Erythroblast (primary cell): ENCODE results near the gene IRAK4.

ENCODE experiments used
- DNase-seq, 2 experiments: peaks; one replicate each; lab custom pipeline; 2025; lab: John Stamatoyannopoulos, UW
- GATA1 ChIP-seq: IDR thresholded peaks from 2 replicates; pipeline ENCODE4 v1.6.1; 2011; ENCODE audit warnings: low read depth, mild to moderate bottlenecking, control low read depth, low read length, moderate library complexity
- POLR2A ChIP-seq: IDR thresholded peaks from 2 replicates; pipeline ENCODE4 v1.6.1; 2011; ENCODE audit warnings: mild to moderate bottlenecking, low read length

The IRAK4 gene

DNA sequence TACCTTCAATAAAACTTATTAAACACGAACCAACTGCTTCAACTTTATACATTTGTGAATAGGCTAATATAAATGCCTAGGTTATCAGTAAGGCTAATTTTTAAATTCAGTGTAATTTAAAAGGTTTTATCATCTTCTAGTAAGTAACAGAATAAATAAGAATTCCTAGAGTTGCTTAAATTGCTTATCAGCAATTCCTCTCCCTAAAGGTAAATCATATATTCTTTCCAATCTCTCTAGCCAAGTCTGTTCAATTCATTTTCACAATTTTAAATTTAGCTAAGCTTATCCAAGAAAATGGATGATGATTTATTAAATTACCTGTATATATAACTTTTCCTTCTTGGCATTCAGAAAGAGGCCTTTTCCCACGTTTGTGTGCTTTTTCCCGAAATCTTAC lies 4.7 kb upstream of the IRAK4 start:
- no peak for DNase-seq

DNA sequence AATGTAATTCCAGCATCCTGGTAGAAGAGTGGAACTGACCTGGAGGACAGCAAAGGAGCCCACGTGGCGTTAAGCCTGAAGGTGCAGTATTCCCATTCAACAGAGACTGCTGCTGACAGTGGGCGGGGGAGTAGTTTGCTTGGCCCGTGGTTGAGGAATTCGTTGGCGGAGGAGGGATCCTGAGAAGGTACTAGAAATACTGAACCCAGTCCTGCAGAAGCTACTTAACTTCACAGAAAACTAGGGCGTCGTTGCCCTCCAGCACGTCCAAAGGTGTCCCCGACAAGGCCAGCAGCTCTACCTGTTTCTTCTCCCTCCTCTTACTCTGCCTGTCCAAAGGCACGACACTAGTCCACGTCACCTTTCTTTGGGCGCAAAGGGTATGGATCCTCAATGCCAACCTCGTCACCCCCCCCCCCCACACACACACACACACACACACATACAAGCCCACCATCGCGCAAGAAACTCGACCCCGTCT lies 464 bp upstream of the IRAK4 start:
- TF ChIP-seq POLR2A (no peak), GATA1 (no peak)
- DNase-seq, result no peak

More for the DNA sequence above, 4.7 kb upstream of the IRAK4 start:
- no peak for TF ChIP-seq GATA1
- no peak for TF ChIP-seq POLR2A

DNA sequence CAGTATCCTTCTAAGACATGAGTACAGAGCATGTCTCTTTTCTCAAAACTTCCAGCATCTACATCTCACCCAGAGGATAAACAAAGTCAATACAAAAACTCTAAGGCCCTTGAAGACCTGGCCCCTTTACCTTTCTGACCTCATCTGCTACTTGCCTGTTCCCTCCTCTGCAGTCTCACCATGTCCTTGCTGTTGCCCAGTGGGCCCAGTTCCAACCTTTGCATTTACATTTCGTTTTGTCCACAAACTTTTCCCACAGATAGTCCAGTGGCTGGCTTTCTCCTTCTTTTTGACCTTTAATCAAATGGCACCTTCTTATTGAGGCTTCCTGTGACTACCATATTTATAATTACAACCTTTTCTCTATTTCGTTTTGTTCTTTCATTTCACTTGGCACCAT lies 1.6 kb downstream of the IRAK4 start:
- peak in 1 of 2 experiments; percentile 8 for DNase-seq

DNA sequence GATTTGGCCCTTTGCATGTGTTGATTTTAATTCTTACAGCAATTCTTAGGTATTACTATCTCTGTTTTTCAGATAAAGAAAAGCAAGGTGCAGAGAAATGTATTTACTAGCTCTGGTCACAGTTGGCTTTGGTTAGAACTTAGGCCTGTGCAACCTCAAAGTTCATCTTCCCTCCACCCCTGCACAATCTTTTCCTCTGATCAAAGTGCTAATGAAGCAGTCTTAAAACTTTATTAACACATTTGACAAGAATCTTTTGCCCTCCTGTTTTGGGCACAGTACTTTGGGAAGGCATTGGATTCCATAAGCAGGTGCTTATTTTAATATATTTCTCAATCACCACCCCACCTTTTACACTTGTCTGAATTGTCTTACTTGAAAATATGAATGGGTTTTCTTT lies 2.7 kb downstream of the IRAK4 start:
- DNase-seq, result peak; percentile 33 to 35
- TF ChIP-seq POLR2A (no peak), GATA1 (no peak)

More for the DNA sequence above, 1.6 kb downstream of the IRAK4 start:
- TF ChIP-seq GATA1, result no peak
- TF ChIP-seq POLR2A, result no peak

DNA sequence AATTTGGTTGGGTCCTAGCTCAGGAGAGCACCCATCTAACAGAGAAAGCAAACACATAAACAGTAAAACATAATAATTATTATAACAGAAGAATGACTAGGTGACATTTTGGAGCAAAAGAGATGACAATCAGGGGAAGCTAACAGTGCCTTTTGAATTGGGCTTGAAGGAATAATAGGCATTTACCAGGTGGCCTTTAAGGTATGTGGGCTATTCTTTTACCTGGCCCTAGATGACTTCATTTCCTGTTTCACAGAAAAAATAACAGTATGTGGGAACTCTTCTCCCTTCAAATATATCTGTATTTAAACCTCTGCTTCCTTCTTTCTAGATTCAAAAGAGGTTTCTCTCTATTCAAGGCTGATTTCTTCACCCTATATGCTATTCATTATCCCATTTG lies 3.8 kb downstream of the IRAK4 start:
- DNase-seq, result no peak
- TF ChIP-seq GATA1, result no peak
- no peak for TF ChIP-seq POLR2A

DNA sequence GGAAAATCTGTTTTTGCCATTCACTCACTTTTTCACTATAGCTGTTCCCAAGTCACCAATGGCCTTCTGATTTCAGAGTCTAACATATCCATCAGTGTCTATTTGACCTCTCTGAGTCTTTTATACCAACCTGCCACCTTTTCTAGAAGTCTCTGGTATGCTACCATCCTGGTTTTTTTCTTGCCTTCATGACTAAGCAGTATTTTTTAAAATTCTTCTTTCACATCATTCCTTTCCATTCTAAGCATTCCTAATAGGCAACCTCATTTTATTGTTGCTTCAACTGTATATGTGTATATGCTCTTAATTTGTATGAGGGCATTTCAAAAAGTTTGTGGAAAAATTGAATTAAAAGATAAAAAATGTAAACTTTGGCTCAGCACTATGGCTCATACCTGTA lies 5.0 kb downstream of the IRAK4 start:
- TF ChIP-seq GATA1, result no peak
- no peak for TF ChIP-seq POLR2A
- no peak for DNase-seq

DNA sequence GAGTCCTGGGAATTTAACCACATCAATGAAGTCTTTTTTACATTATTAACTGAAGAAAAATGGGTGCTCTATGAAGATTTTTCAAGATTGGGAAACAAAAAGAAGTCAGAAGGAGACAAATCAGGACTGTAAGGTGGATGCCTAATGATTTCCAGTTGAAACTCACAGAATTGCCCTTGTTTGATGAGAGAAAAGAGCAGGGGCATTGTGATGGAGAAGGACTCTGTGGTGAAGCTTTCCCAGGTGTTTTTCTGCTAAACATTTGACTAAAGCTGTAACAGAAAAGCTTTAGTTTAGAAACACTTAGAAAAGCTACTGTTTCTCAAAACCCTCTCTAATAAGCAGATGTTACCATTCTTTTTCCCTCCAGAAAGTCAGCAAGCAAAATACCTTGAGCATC lies 5.8 kb downstream of the IRAK4 start:
- no peak for TF ChIP-seq GATA1
- no peak for TF ChIP-seq POLR2A
- DNase-seq, result no peak

DNA sequence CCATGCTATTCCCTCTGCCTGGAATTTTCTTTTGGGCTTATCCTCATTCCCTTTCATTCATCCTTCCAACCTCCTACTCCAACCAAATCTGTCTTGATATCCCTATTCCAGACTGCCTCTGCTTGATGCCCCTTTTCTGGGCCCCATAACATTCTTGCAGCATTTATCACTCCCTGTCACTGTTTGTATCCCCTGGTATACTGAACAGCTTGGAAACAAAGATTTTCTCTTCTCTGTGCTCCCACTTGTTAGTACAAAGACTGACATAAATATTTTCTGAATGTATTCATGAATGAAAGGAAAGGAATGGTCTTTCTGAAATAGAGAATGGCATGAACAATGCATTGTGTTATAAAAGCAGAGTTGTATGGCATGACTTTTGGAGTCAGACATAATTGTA lies 7.5 kb downstream of the IRAK4 start:
- no peak for TF ChIP-seq POLR2A
- TF ChIP-seq GATA1, result no peak
- no peak for DNase-seq

DNA sequence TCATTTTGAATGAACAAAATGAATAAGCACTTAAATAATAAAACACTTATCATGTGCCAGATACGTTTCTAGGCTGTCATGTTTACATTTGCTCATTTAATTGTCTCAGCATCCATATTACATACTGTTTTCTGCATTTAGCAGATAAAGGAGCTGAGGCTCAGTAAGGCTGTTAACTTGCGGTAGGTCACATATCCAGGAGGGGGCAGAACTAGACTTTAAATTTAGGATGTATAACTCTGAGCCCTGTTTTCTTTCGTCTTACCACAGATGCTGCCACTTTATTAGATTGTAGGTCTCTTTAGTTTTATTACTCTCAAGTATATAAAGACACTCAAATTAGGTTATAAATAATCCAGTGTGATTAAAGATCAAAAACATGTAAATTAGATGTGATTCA lies 17.7 kb downstream of the IRAK4 start:
- TF ChIP-seq POLR2A, result no peak
- TF ChIP-seq GATA1, result no peak
- peak; percentile 67 for DNase-seq

DNA sequence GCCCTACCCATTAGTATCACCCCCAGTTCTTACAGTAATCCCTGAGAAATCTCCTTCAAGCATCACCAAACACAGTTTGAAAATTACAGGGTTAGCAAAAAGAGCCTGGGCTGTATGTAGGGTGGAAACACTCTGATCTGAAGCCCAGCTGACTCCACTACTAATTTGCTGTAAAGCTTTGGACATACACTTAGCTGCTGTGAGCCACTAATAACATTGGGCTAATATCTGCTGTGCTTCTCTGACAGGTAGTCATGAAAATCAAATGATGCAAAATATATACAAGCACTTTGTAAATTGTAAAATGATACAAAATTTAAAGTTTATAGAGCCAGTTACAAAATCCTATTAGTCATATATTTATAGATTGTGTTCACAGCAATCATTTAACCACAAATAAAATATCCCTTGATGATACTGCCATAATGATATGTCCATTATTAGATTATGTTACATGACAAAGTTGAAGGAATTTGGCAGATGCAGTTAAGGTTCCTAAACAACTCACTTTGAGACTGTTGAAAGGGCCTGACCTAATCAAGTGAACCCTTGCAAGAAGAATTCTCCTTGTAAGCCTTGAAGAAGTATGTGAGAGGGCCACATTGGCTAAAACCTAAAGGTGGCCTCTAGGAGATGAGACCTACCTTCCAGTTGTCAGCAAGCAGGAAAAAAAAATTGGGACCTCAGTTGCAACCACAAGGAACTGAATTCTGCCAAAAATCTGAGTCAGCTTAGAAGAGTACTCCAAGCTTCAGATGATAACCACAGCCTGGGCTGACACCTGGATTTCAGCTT lies 28.3 kb downstream of the IRAK4 start:
- no peak for TF ChIP-seq GATA1
- TF ChIP-seq POLR2A, result no peak
- no peak for DNase-seq

DNA sequence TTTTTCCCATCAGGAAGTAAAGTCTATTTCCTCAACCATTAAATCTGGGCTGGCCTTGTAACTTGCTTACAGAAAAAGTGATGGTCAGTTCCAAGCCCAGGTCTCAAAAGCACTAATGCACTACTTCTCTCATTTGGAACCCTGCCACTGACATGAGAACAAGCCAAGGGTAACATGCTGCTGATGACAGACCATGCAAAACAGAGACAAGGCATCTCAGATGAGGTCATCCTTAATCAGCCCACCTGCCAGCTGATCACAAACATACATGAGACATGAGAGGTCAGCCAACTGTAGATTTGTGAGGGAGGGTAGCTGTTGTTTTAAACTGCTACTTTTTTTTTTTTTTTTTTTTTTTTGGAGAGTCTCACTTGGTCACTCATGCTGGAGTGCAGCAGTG lies 31.2 kb downstream of the IRAK4 start:
- peak; percentile 28 to 73 for DNase-seq
- no peak for TF ChIP-seq GATA1
- no peak for TF ChIP-seq POLR2A

DNA sequence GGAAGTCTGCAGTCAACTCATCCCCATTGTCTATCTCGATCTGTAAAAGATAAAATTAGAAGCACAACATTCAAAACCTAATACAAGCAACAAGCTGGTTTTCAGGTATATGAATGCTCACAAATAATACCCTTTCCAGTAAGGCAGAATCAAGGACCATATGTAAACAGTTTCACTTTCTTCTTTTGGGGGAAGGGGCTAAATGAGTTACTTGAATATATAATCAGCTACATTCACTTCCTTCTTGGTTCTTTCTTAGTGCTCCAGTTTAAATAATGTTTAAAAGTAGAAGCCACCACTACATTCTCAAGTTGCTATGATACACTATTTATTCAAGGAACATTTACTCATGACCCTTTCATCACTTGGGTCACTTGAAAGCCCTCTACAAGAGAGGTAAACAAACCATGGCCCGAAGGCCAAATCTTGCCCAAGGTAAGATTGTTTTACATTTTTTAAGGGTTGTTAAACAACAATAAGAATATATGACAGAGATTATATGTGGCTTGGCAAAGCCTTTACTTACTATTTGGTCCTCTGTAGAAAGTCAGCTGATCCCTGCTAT lies 37.0 kb downstream of the IRAK4 start:
- TF ChIP-seq POLR2A (no peak), GATA1 (no peak)

DNA sequence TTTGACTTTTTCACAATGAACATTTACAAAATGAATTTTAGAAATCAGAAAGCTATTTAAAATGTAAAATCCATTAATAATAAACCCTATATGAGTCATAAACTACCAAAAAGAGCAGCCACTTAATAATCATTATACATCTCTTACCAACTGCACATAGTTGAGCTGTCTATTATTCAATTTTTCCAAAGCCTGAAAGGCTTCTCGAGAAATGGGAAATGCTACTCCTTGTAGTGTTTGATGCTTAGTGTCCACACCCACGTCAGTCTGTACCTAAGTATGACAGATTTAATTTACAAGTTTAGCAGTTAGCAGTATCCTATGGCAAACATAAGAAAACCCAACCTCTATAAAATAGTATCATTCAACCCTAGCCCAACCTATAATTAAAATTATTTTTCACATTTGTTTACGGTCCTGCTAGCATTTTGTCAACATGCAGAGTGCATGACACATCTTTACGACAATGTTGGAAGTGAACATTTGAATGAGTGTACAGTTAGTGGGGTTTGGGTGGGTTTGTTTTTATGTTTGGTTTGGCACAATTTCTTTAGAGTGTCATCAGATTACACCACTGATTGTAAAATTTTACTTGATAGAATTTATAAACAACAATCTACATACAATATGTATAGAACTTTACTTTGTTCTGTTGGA lies 38.9 kb downstream of the IRAK4 start:
- DNase-seq, result no peak
- TF ChIP-seq POLR2A (no peak), GATA1 (no peak)

More for the DNA sequence above, 37.0 kb downstream of the IRAK4 start:
- no peak for DNase-seq
